RPMI8226 (cell line): ENCODE results near the gene CYP11A1.

Experiments
- DNase-seq: peaks from one replicate; pipeline ENCODE4 v3.0.0-alpha.2; 2015

Gene CYP11A1

GRCh38 chr15:74319596-74320351 lies 47.7 kb downstream of the CYP11A1 start:
- no peak for DNase-seq

- no peak for DNase-seq
These were observed 48.3 kb downstream of the CYP11A1 start for GRCh38 chr15:74319138-74319460.

- no peak for DNase-seq
These were observed 48.9 kb downstream of the CYP11A1 start for GRCh38 chr15:74318376-74319137.

- DNase-seq: no peak
These were observed 49.5 kb downstream of the CYP11A1 start for GRCh38 chr15:74317820-74318375.

- DNase-seq: no peak
These were observed 51.3 kb downstream of the CYP11A1 start for GRCh38 chr15:74316141-74316540.

GRCh38 chr15:74315626-74316025 lies 51.8 kb downstream of the CYP11A1 start:
- DNase-seq: no peak

- DNase-seq: no peak
These were observed 52.5 kb downstream of the CYP11A1 start for GRCh38 chr15:74314795-74315438.

- no peak for DNase-seq
These were observed 53.6 kb downstream of the CYP11A1 start for GRCh38 chr15:74313889-74314288.

GRCh38 chr15:74312445-74313007 lies 54.9 kb downstream of the CYP11A1 start:
- DNase-seq: no peak

- peak; percentile 64 for DNase-seq
These were observed 55.6 kb downstream of the CYP11A1 start for GRCh38 chr15:74311734-74312444.

- peak; percentile 73 for DNase-seq
These were observed 59.3 kb downstream of the CYP11A1 start for GRCh38 chr15:74307827-74308811.

- no peak for DNase-seq
These were observed 60.6 kb downstream of the CYP11A1 start for GRCh38 chr15:74306781-74307217.

GRCh38 chr15:74305687-74306086 lies 61.8 kb downstream of the CYP11A1 start:
- DNase-seq: no peak

- no peak for DNase-seq
These were observed 63.0 kb downstream of the CYP11A1 start for GRCh38 chr15:74304431-74304830.

- DNase-seq: no peak
These were observed 63.6 kb downstream of the CYP11A1 start for GRCh38 chr15:74303741-74304309.

- peak; percentile 68 for DNase-seq
These were observed 64.6 kb downstream of the CYP11A1 start for GRCh38 chr15:74302821-74303359.

- no peak for DNase-seq
These were observed 65.7 kb downstream of the CYP11A1 start for GRCh38 chr15:74301583-74302361.

GRCh38 chr15:74300057-74300795 lies 67.2 kb downstream of the CYP11A1 start:
- DNase-seq: peak; percentile 36

- no peak for DNase-seq
These were observed 69.6 kb downstream of the CYP11A1 start for GRCh38 chr15:74297887-74298286.
